WTC11 (cell line): ENCODE results near the gene SYNCRIP. TPM values are rescaled to one million over a fixed set of nuclear protein-coding genes. Genes with fewer than 3 reads are reported as not detected.

Experiments
- ATAC-seq: fragments of 200-7000 bp; cut with Tn5 transposase; 2 replicates; pipeline ENCODE4 v1.10.0; 2021; ENCODE audit warnings: mild to moderate bottlenecking, moderate library complexity
- CTCF ChIA-PET: fragments of 300-600 bp; sonication (Branson Sonifier 250); formaldehyde crosslinking; loops from one replicate; lab custom pipeline; 2021; ENCODE audit warnings: antibody characterized with exemption; lab: Charles Lee
- POLR2A ChIA-PET: fragments of 350-600 bp; sonication (Branson Sonifier 250); formaldehyde crosslinking; loops from one replicate; lab custom pipeline; 2021; ENCODE audit warnings: antibody characterized with exemption; lab: Charles Lee
- DNase-seq: peaks from one replicate; pipeline ENCODE4 v3.0.0; 2021; ENCODE audit warnings: low spot score
- H3K27ac Mint-ChIP-seq: 2 replicates; pipeline ENCODE4 v1.8.0; 2021; ENCODE audit warnings: mixed read lengths
- H3K27me3 Mint-ChIP-seq: 2 replicates; pipeline ENCODE4 v1.8.0; 2021; ENCODE audit warnings: low read depth, mild to moderate bottlenecking, moderate library complexity, mixed read lengths
- H3K36me3 Mint-ChIP-seq: 2 replicates; pipeline ENCODE4 v1.8.0; 2021; ENCODE audit warnings: mixed read lengths
- H3K4me1 Mint-ChIP-seq: 2 replicates; pipeline ENCODE4 v1.8.0; 2022; ENCODE audit warnings: mixed read lengths
- H3K4me3 Mint-ChIP-seq: 2 replicates; pipeline ENCODE4 v1.8.0; 2021; ENCODE audit warnings: mild to moderate bottlenecking, moderate library complexity, mixed read lengths
- H3K9me3 Mint-ChIP-seq: 2 replicates; pipeline ENCODE4 v1.8.0; 2021; ENCODE audit warnings: mixed read lengths
- ATF1 ChIP-seq: sonication (generic); formaldehyde crosslinking; IDR thresholded peaks from 2 replicates; pipeline ENCODE4 v1.8.1; 2023; ENCODE audit warnings: mild to moderate bottlenecking, moderate library complexity, missing genetic modification reagents
- CBFB ChIP-seq: sonication (generic); formaldehyde crosslinking; IDR thresholded peaks from 2 replicates; pipeline ENCODE4 v1.8.1; 2022; ENCODE audit warnings: mild to moderate bottlenecking, low read depth, missing genetic modification reagents
- CTCF ChIP-seq: fragments of 200-600 bp; IDR thresholded peaks from 2 replicates; pipeline ENCODE4 v1.8.0; 2022; ENCODE audit warnings: antibody characterized with exemption
- ELF4 ChIP-seq: sonication (generic); formaldehyde crosslinking; IDR thresholded peaks from 2 replicates; pipeline ENCODE4 v1.8.1; 2022; ENCODE audit warnings: low read depth, mild to moderate bottlenecking, moderate library complexity, missing genetic modification reagents
- ESRRA ChIP-seq: sonication (generic); formaldehyde crosslinking; IDR thresholded peaks from 2 replicates; pipeline ENCODE4 v1.8.1; 2022; ENCODE audit warnings: mild to moderate bottlenecking, missing genetic modification reagents, borderline replicate concordance
- HMGXB4 ChIP-seq: sonication (generic); formaldehyde crosslinking; IDR thresholded peaks from 2 replicates; pipeline ENCODE4 v1.8.1; 2023; ENCODE audit warnings: mild to moderate bottlenecking, moderate library complexity, missing genetic modification reagents
- NR2C2 ChIP-seq: sonication (generic); formaldehyde crosslinking; IDR thresholded peaks from 2 replicates; pipeline ENCODE4 v1.8.0; 2022; ENCODE audit warnings: mild to moderate bottlenecking, missing genetic modification reagents
- PRDM15 ChIP-seq: sonication (generic); formaldehyde crosslinking; IDR thresholded peaks from 2 replicates; pipeline ENCODE4 v1.8.0; 2022; ENCODE audit warnings: missing genetic modification reagents
- PREB ChIP-seq: sonication (generic); formaldehyde crosslinking; IDR thresholded peaks from 2 replicates; pipeline ENCODE4 v1.8.1; 2022; ENCODE audit warnings: mild to moderate bottlenecking, missing genetic modification reagents, moderate library complexity, borderline replicate concordance
- PRRX2 ChIP-seq: fragments of 250-450 bp; sonication (Bioruptor Pico); IDR thresholded peaks from 2 replicates; pipeline ENCODE4 v1.8.0; 2021; ENCODE audit warnings: mild to moderate bottlenecking
- SOX15 ChIP-seq: fragments of 250-450 bp; sonication (Bioruptor Pico); IDR thresholded peaks from 2 replicates; pipeline ENCODE4 v1.9.0; 2021; ENCODE audit warnings: mild to moderate bottlenecking
- SP1 ChIP-seq: sonication (generic); formaldehyde crosslinking; conservative IDR thresholded peaks from 2 replicates; pipeline ENCODE4 v1.8.1; 2022; ENCODE audit warnings: missing genetic modification reagents
- TCF7 ChIP-seq: sonication (generic); formaldehyde crosslinking; IDR thresholded peaks from 2 replicates; pipeline ENCODE4 v1.8.0; 2022; ENCODE audit warnings: mild to moderate bottlenecking, low read depth, missing genetic modification reagents, moderate library complexity
- ZNF263 ChIP-seq: sonication (generic); formaldehyde crosslinking; IDR thresholded peaks from 2 replicates; pipeline ENCODE4 v1.8.1; 2022; ENCODE audit warnings: low read depth, mild to moderate bottlenecking, moderate library complexity, missing genetic modification reagents
- ZNF425 ChIP-seq: fragments of 250-450 bp; sonication (Bioruptor Pico); conservative IDR thresholded peaks from 2 replicates; pipeline ENCODE4 v1.9.0; 2021; ENCODE audit warnings: mild to moderate bottlenecking
- ZSCAN18 ChIP-seq: fragments of 250-450 bp; sonication (Bioruptor Pico); IDR thresholded peaks from 2 replicates; pipeline ENCODE4 v2.1.2; 2022; ENCODE audit warnings: mild to moderate bottlenecking, moderate library complexity
- total RNA-seq: library from RNA; stranded (reverse); gene quantifications from 3 replicates; pipeline ENCODE4 v1.2.3, GENCODE V29; 2021
- TF ChIP-seq, protein P1 (sequence below): sonication (generic); formaldehyde crosslinking; IDR thresholded peaks from 2 replicates; pipeline ENCODE4 v1.8.0; 2022; ENCODE audit warnings: mild to moderate bottlenecking, missing genetic modification reagents
- TF ChIP-seq, protein P2 (sequence below): sonication (generic); formaldehyde crosslinking; IDR thresholded peaks from 2 replicates; pipeline ENCODE4 v1.8.1; 2022; ENCODE audit warnings: low read depth, missing genetic modification reagents, borderline replicate concordance
- TF ChIP-seq, protein P3 (sequence below): sonication (generic); formaldehyde crosslinking; IDR thresholded peaks from 2 replicates; pipeline ENCODE4 v1.8.0; 2023; ENCODE audit warnings: missing genetic modification reagents

The SYNCRIP gene
- total RNA-seq, 1 experiment from 2014 or later: 150 TPM

GRCh38 chr6:85593438-85594196, 49.1 kb downstream of the SYNCRIP start, which contains the start of gene SNX14:
SNX14 (minus strand) TSS chr6:85593858; CDS start chr6:85593718, 140 bp downstream.
- ChIA-PET CTCF (interaction anchor here (0.7 to 1.5 kb wide), 4 partner anchors 13 to 819 kb away, joined by 3 to 5 read pairs (median 4); partner anchors contain the start of gene NT5E), POLR2A (interaction anchor here (0.6 to 2.2 kb wide), 6 partner anchors 8 to 144 kb away, joined by 3 to 19 read pairs (median 4); partner anchors contain the start of gene SYNCRIP)
- peak; percentile 75 for DNase-seq
- Mint-ChIP-seq H3K27ac (peak within 1 kb of the TSS; percentile 97), H3K4me1 (peaks cover 16% of the 10 kb centered on the region), H3K4me3 (peak within 1 kb of the TSS; percentile 96), H3K36me3 (peaks cover 7% of the 10 kb centered on the region), H3K27me3 (peaks cover 18% of the 10 kb centered on the region), H3K9me3 (peaks cover 10% of the 10 kb centered on the region)
- peak; percentile 79 for ATAC-seq
- TF ChIP-seq PREB (CRISPR knock-in tag): no peak
- TF ChIP-seq ZNF425 (CRISPR knock-in tag): no peak
- 0 out of 2 replicates have a peak, but pooled peaks have one; percentile 29 for TF ChIP-seq ATF1
- TF ChIP-seq, protein P1, sequence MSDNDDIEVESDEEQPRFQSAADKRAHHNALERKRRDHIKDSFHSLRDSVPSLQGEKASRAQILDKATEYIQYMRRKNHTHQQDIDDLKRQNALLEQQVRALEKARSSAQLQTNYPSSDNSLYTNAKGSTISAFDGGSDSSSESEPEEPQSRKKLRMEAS: peak; percentile 30
- TF ChIP-seq PRDM15 (CRISPR knock-in tag): no peak
- no peak; the same call in 1 of the 2 replicates for TF ChIP-seq ELF4 (CRISPR knock-in tag)
- TF ChIP-seq SP1 (CRISPR knock-in tag): peak; percentile 46; the same call in 1 of the 2 replicates
- no peak for TF ChIP-seq ZSCAN18 (CRISPR knock-in tag)
- TF ChIP-seq, protein P2, sequence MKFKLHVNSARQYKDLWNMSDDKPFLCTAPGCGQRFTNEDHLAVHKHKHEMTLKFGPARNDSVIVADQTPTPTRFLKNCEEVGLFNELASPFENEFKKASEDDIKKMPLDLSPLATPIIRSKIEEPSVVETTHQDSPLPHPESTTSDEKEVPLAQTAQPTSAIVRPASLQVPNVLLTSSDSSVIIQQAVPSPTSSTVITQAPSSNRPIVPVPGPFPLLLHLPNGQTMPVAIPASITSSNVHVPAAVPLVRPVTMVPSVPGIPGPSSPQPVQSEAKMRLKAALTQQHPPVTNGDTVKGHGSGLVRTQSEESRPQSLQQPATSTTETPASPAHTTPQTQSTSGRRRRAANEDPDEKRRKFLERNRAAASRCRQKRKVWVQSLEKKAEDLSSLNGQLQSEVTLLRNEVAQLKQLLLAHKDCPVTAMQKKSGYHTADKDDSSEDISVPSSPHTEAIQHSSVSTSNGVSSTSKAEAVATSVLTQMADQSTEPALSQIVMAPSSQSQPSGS (CRISPR knock-in tag): no peak
- 0 out of 2 replicates have a peak, but pooled peaks have one; percentile 19 for TF ChIP-seq NR2C2 (CRISPR knock-in tag)
- peak; percentile 86; the same call in 1 of the 2 replicates for TF ChIP-seq TCF7
- TF ChIP-seq ESRRA: peak; percentile 85
- peak; percentile 83; the same call in 1 of the 2 replicates for TF ChIP-seq CBFB (CRISPR knock-in tag)
- peak; percentile 84; the same call in 1 of the 2 replicates for TF ChIP-seq HMGXB4
- 0 out of 2 replicates have a peak, but pooled peaks have one; percentile 8 for TF ChIP-seq PRRX2 (CRISPR knock-in tag)
- TF ChIP-seq CTCF: no peak
- no peak for TF ChIP-seq SOX15 (CRISPR knock-in tag)
- TF ChIP-seq ZNF263: peak; percentile 95
- TF ChIP-seq, protein P3, sequence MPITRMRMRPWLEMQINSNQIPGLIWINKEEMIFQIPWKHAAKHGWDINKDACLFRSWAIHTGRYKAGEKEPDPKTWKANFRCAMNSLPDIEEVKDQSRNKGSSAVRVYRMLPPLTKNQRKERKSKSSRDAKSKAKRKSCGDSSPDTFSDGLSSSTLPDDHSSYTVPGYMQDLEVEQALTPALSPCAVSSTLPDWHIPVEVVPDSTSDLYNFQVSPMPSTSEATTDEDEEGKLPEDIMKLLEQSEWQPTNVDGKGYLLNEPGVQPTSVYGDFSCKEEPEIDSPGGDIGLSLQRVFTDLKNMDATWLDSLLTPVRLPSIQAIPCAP: 0 out of 2 replicates have a peak, but pooled peaks have one; percentile 32
